Liver (tissue), 9 donors: ENCODE measurements around the gene DAAM1. TPM values are rescaled to one million over a fixed set of nuclear protein-coding genes. Genes with fewer than 3 reads are reported as not detected.

Experiments used
- DNase-seq: peaks from one replicate; pipeline ENCODE4 v3.0.0-alpha.2; 2017; ENCODE audit warnings: low spot score
- H3K27ac ChIP-seq, 2 donors: one replicate each; pipeline ENCODE4 v1.7.0; 2013; ENCODE audit warnings: inconsistent platforms in 2 of 2, low read length in 2 of 2, control low read depth in 1 of 2, low read depth in 1 of 2, mild to moderate bottlenecking in 1 of 2
- H3K27me3 ChIP-seq, 4 donors: one replicate each; pipeline versions ENCODE4 v1.6.1 to v1.7.0; 2013; ENCODE audit warnings: low read length in 3 of 4, inconsistent platforms in 1 of 4, mild to moderate bottlenecking in 1 of 4, moderate library complexity in 1 of 4; ENCODE audit not compliant: control insufficient read depth in 4 of 4, insufficient read depth in 4 of 4
- H3K36me3 ChIP-seq, 4 donors: one replicate each; pipeline versions ENCODE4 v1.6.1 to v1.7.0; 2013; ENCODE audit warnings: low read length in 3 of 4, mild to moderate bottlenecking in 3 of 4, low read depth in 1 of 4, moderate library complexity in 1 of 4; ENCODE audit not compliant: control insufficient read depth in 4 of 4, insufficient read depth in 3 of 4
- H3K4me1 ChIP-seq, 4 donors: one replicate each; pipeline versions ENCODE4 v1.6.1 to v1.7.0; 2013; ENCODE audit warnings: low read length in 3 of 4, mild to moderate bottlenecking in 3 of 4, moderate library complexity in 1 of 4; ENCODE audit not compliant: control insufficient read depth in 4 of 4, insufficient read depth in 4 of 4
- H3K4me3 ChIP-seq, 3 donors: one replicate each; pipeline versions ENCODE4 v1.6.1 to v1.7.0; 2013; ENCODE audit warnings: low read length in 3 of 3, control low read depth in 1 of 3, low read depth in 1 of 3, mild to moderate bottlenecking in 1 of 3
- H3K9ac ChIP-seq, 2 donors: one replicate each; pipeline ENCODE4 v1.7.0; 2013; ENCODE audit warnings: low read length in 2 of 2, mild to moderate bottlenecking in 2 of 2, moderate library complexity in 2 of 2, control low read depth in 1 of 2, low read depth in 1 of 2
- H3K9me3 ChIP-seq, 4 donors: one replicate each; pipeline versions ENCODE4 v1.6.1 to v1.7.0; 2013; ENCODE audit warnings: low read length in 3 of 4; ENCODE audit not compliant: control insufficient read depth in 4 of 4
- EGR1 ChIP-seq, 2 donors: IDR thresholded peaks; 2 replicates each; pipeline ENCODE4 v1.6.1; 2016 to 2018; ENCODE audit warnings: antibody characterized with exemption in 2 of 2, low read depth in 2 of 2
- FOXA1 ChIP-seq: IDR thresholded peaks from 2 replicates; pipeline ENCODE4 v1.6.1; 2016; ENCODE audit warnings: antibody characterized with exemption
- FOXA2 ChIP-seq: IDR thresholded peaks from 2 replicates; pipeline ENCODE4 v1.6.1; 2016; ENCODE audit warnings: antibody characterized with exemption
- GABPA ChIP-seq, 2 donors: IDR thresholded peaks in 1 of 2; conservative IDR thresholded peaks in 1 of 2; 2 replicates each; pipeline ENCODE4 v1.6.1; 2016; ENCODE audit warnings: antibody characterized with exemption in 2 of 2, mild to moderate bottlenecking in 1 of 2, moderate library complexity in 1 of 2
- HNF4A ChIP-seq, 2 donors: conservative IDR thresholded peaks; 2 replicates each; pipeline ENCODE4 v1.6.1; 2016; ENCODE audit warnings: antibody characterized with exemption in 2 of 2, mild to moderate bottlenecking in 2 of 2
- HNF4G ChIP-seq: IDR thresholded peaks from 2 replicates; pipeline ENCODE4 v1.6.1; 2016; ENCODE audit warnings: antibody characterized with exemption
- JUND ChIP-seq, 2 donors: IDR thresholded peaks; 2 replicates each; pipeline ENCODE4 v1.6.1; 2016; ENCODE audit warnings: antibody characterized with exemption in 2 of 2
- MAX ChIP-seq: IDR thresholded peaks from 2 replicates; pipeline ENCODE4 v1.6.1; 2016; ENCODE audit warnings: antibody characterized with exemption
- NR2F2 ChIP-seq: IDR thresholded peaks from 2 replicates; pipeline ENCODE4 v1.6.1; 2016; ENCODE audit warnings: antibody characterized with exemption
- RAD21 ChIP-seq, 2 donors: IDR thresholded peaks; 2 replicates each; pipeline ENCODE4 v1.6.1; 2016; ENCODE audit warnings: antibody characterized with exemption in 2 of 2, mild to moderate bottlenecking in 2 of 2
- REST ChIP-seq: IDR thresholded peaks from 2 replicates; pipeline ENCODE4 v1.6.1; 2016; ENCODE audit warnings: antibody characterized with exemption, mild to moderate bottlenecking
- RXRA ChIP-seq, 2 donors: IDR thresholded peaks; 2 replicates each; pipeline ENCODE4 v1.6.1; 2017 to 2018; ENCODE audit warnings: antibody characterized with exemption in 2 of 2, mild to moderate bottlenecking in 1 of 2
- SP1 ChIP-seq: IDR thresholded peaks from 2 replicates; pipeline ENCODE4 v1.6.1; 2018; ENCODE audit warnings: antibody characterized with exemption, mild to moderate bottlenecking
- TAF1 ChIP-seq: conservative IDR thresholded peaks from 2 replicates; pipeline ENCODE4 v1.6.1; 2016; ENCODE audit warnings: antibody characterized with exemption, mild to moderate bottlenecking
- YY1 ChIP-seq: IDR thresholded peaks from 2 replicates; pipeline ENCODE4 v1.6.1; 2016; ENCODE audit warnings: antibody characterized with exemption, mild to moderate bottlenecking
- ZBTB33 ChIP-seq: IDR thresholded peaks from 2 replicates; pipeline ENCODE4 v1.6.1; 2016; ENCODE audit warnings: antibody characterized with exemption
- WGBS: extraction: QIAGEN DNeasy Blood & Tissue Kit; methylation state at CpG from one replicate; pipeline ENCODE4 v1.1.7; 2013; 5-methylcytosine and 5-hydroxymethylcytosine counted together
- polyA plus RNA-seq, 2 donors: library from polyadenylated mRNA; stranded (reverse) in 1 of 2; unstranded in 1 of 2; fragments of 200-250 nt in 1 of 2; fragments of >200 nt in 1 of 2; fragmentation: Nextera tagmentation in 1 of 2; extraction: Ambion mirVana in 1 of 2; gene quantifications; one replicate each; pipeline versions ENCODE4 v1.2.1 to v1.2.3, GENCODE V29; 2013 to 2015
- total RNA-seq, 2 donors: library from RNA; depleted of rRNA; stranded (reverse); fragments of >200 nt; gene quantifications; one replicate each; pipeline ENCODE4 v1.2.3, GENCODE V29; 2014
- TF ChIP-seq, protein P1 (sequence below): fragments of 150-350 bp; IDR thresholded peaks from 2 replicates; pipeline ENCODE4 v1.5.1; 2017; ENCODE audit warnings: improper control_type of control experiment, low read depth, low read length; ENCODE audit not compliant: missing input control
- TF ChIP-seq, protein P2 (sequence below): IDR thresholded peaks from 2 replicates; pipeline ENCODE4 v1.6.1; 2016; ENCODE audit warnings: antibody characterized with exemption
- donor health status: healthy.
- donor health status: healthy.
- donor health status: healthy.
- donor health status: healthy.
- donor health status: healthy.

The DAAM1 gene
- total and polyA plus RNA-seq, 4 donors, result 9.5 to 28.4 (median 18.5) TPM

DNA sequence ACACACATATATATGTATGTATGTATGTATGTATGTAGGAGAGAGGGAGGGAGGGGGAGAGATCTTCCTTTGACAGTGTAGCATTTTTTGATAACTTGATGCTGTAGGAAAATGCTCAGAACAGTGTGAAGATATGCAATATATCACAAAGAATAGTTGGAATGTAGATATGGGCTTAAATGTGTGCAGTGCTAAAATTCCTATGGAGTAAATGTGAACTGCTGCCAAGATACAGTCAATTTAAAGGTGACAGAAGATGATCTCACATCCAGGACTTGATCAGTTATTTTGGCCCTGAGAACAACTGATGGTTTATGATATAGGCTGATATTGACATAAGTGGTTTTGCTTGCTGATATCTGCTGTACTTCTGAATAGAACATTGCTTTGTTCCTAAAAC is 84.2 kb downstream of the DAAM1 start (continued):
- no peak for TF ChIP-seq REST
- TF ChIP-seq TAF1, result no peak
- no peak for TF ChIP-seq FOXA2
- no peak for TF ChIP-seq HNF4G

- Histone ChIP-seq H3K36me3 (peaks cover 0 to 6% (median 3%) of the 10 kb centered on the region in 4 donors), H3K9me3 (no peaks in the 10 kb centered on the region), H3K4me3 (no peak overlapping the region), H3K27me3 (no peaks in the 10 kb centered on the region), H3K9ac (no peak overlapping the region), H3K4me1 (no peaks in the 10 kb centered on the region), H3K27ac (no peak overlapping the region)
- 92% methylated on average over 4 of the region's 4 CpGs for WGBS
- DNase-seq, result no peak
- TF ChIP-seq JUND (IDR thresholded peaks at IDR 0.05), result no peak
- no peak for TF ChIP-seq RXRA (IDR thresholded peaks at IDR 0.05)
- TF ChIP-seq YY1, result no peak
- TF ChIP-seq HNF4A (conservative IDR thresholded peaks at IDR 0.05), result no peak
- TF ChIP-seq SP1, result no peak
Measured at GRCh38 chr14:59273737-59274136, 85.3 kb downstream of the DAAM1 start.

DNA sequence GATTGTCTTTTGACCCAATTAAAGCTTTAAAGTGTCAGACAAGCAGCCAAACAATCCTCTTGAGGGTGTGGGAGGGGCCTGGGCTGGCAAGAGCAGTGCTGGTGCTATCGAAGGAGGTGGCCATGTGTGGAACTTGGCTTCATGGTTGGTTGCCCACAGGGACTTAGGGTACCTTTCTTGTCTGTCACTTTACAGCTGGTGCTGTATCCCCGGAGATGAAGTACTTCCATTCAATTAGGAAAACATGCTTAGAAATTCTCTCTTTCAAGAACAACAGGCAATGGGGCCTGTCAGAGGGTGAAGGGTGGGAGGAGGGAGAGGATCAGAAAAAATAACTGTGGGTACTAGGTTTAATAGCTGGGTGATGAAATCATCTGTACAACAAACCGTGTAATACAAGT is 86.5 kb downstream of the DAAM1 start:
- H3K36me3 ChIP-seq, result no peaks in the 10 kb centered on the region
- DNase-seq, result no peak
- H3K27ac ChIP-seq, result no peak overlapping the region
- no peak overlapping the region for H3K9ac ChIP-seq
- TF ChIP-seq NR2F2 (no peak), RXRA (IDR thresholded peaks at IDR 0.05) (no peak), RAD21 (IDR thresholded peaks at IDR 0.05) (no peak), JUND (IDR thresholded peaks at IDR 0.05) (no peak), ZBTB33 (no peak), SP1 (no peak), TAF1 (no peak), EGR1 (IDR thresholded peaks at IDR 0.05; ENCODE audit: low read depth in 2 of 2) (no peak), YY1 (no peak), GABPA (IDR thresholded peaks at IDR 0.05 in 1 of 2, conservative IDR thresholded peaks at IDR 0.05 in 1 of 2) (no peak), REST (no peak), HNF4G (no peak), FOXA1 (no peak), MAX (no peak), FOXA2 (no peak), HNF4A (conservative IDR thresholded peaks at IDR 0.05) (no peak)
- TF ChIP-seq, protein P1, sequence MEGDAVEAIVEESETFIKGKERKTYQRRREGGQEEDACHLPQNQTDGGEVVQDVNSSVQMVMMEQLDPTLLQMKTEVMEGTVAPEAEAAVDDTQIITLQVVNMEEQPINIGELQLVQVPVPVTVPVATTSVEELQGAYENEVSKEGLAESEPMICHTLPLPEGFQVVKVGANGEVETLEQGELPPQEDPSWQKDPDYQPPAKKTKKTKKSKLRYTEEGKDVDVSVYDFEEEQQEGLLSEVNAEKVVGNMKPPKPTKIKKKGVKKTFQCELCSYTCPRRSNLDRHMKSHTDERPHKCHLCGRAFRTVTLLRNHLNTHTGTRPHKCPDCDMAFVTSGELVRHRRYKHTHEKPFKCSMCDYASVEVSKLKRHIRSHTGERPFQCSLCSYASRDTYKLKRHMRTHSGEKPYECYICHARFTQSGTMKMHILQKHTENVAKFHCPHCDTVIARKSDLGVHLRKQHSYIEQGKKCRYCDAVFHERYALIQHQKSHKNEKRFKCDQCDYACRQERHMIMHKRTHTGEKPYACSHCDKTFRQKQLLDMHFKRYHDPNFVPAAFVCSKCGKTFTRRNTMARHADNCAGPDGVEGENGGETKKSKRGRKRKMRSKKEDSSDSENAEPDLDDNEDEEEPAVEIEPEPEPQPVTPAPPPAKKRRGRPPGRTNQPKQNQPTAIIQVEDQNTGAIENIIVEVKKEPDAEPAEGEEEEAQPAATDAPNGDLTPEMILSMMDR, result no peak
- TF ChIP-seq, protein P2, sequence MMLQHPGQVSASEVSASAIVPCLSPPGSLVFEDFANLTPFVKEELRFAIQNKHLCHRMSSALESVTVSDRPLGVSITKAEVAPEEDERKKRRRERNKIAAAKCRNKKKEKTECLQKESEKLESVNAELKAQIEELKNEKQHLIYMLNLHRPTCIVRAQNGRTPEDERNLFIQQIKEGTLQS, result no peak
- no peaks in the 10 kb centered on the region for H3K9me3 ChIP-seq
- no peaks in the 10 kb centered on the region for H3K4me1 ChIP-seq
- 83% methylated on average over 3 of the region's 3 CpGs for WGBS
- no peak overlapping the region for H3K4me3 ChIP-seq
- H3K27me3 ChIP-seq, result no peaks in the 10 kb centered on the region
